NCI-H1436 treated with DMSO at 0.1 percent for 48 hours (cell line): Measurements from ENCODE around the gene TSPAN11.
"Not testable (repeated sequence)": the region's sequence is repeated elsewhere in the genome, so short reads cannot be mapped to it uniquely, and the experiment has no call there.

Source experiments
- DNase-seq: peaks from one replicate; lab custom pipeline; 2025; lab: John Stamatoyannopoulos, UW

Gene TSPAN11

DNA sequence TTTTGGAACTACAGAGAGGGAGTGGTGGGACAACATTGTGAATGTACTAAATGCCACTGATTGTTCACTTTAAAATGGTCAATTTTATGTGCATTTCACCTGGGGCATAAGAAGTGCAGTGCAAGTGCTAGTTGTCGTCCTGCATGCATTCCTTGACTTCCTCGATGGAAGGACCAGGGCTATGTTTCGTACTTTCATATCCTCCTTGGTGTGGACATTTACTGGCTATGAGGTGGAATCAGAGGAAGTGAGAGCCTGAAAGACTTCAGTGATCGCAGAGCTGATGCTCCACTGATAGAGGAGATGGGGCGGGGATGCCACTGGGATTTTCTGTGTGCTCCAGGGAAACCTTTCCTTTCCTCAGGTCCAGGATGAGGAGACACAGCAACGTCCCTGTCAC is 93.0 kb downstream of the TSPAN11 start:
- no peak for DNase-seq

DNA sequence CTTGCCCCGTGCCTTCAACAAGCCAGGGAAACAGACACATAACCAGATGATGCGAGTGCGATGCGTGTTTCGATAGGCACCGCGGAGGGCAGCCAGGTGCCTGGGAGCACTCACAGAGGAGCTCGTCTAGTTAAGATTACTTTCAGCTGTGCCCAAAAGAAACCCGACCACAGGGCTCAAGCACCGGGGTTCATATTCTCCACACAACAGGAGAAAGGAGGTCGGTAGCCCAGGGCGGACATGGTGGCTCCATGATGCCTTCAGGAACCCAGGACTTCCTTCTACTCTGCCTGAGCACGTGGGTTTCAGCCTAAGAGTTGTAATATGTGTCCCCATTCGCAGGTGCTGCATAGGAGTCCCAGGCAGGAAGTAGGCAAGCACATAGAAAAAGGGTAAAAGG is 93.4 kb downstream of the TSPAN11 start:
- DNase-seq, result no peak

DNA sequence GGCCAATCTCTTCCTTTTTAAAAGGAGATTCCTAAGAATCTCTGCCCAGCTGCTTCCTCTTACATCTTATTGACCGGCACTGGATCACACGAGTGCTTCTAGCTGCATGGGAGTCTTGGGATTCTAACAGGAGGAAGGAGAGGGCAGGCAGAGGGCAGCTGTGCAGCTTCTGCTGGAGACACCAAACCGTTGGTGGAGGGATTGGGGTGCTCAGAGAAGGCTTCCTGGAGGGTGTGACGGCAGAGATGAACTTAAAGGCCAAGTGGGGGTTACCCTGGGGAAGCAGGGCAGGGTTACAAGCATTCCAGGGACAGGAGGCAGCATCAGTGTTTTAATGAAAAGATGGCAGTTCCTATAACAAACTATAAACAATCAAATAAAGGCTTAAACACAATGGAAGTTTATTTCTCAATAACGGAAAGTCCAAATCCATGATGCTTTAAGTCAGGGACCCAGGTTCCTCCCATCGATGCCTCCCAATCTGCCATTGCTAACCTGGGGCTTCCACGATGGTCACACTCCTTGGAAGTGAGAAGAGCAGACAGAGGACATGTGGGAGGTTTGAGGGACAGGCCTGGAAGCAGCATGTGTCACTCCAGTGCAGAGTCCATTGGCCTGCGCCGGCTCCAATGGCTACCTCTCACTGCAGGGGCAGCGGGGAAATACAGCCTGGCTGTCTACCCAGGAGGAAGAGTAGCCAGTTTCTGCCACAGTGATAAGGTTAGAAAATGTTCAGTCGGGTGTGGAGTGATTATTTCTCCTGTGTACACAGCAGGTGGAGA is 94.0 kb downstream of the TSPAN11 start:
- no peak for DNase-seq

DNA sequence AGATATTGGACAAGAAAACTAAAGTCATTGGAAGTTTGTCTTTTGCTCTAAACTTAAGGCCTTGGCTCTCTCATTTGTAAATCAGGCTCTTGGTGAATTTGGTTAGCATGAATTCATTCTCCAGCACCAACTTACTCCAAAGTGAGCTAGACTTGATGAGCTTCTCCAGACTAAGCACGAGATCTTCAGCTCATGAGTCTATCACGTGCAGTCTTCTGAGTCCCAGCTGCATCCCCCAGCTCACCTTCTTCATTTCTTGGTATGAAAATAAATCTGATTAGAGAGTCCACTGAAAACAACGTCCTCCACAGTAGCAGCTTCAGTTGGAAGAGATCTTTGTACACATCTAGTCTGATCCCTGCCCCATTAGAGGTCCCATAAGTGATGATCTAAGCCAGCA is 94.6 kb downstream of the TSPAN11 start:
- DNase-seq, result no peak

DNA sequence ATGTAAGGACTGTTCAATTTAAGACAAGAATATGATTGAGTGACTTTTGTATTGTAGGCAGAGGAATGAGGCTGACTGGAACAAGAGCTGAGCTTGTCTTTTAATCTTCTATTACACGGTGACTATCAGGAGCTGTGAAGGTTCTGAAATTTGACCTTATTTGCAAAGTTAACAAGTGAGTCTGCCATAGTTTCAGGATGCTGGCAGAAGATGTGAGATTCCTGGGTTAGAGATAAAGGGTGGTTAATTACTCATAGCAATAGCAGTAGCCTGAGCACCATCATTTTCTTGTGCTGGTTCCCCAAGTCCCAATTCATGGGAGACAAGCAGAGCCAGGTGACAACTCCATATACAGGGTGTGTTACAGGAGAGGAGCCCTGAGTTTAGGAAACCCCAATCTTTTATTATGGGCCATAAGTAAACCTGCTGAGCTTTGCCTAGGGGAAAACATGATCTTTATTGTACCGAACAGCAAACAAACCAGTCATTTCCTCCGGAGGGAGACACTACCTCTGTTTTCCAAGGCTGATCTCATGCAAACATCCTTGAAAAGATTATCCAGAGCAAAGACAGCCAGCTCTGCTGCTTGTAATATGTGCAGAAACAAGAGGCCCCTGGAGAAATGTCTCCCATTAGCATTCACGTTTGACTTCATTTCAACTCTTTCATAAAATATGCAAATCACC is 95.4 kb downstream of the TSPAN11 start:
- DNase-seq, result no peak

DNA sequence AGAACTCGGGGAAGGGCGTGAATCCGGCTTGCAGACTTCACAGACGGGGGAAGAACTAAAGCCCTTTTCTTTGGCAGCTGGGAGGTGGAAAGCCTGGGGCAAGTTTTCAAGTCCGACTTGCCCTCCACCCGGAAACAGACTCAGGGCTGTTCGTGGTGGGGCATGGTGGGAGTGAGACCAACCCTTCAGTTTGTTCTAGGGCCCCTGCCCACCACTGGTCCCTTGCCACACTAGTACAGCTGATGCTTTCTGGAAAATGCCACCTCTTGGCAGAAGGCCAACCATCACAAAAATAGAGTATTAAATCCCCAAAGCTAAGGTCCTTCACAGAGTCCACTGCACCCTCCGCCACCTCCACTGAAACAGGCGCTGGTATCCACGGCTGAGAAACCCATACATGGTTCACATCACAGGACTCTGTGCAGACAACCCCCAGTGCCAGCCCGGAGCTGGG is 96.8 kb downstream of the TSPAN11 start:
- no peak for DNase-seq

DNA sequence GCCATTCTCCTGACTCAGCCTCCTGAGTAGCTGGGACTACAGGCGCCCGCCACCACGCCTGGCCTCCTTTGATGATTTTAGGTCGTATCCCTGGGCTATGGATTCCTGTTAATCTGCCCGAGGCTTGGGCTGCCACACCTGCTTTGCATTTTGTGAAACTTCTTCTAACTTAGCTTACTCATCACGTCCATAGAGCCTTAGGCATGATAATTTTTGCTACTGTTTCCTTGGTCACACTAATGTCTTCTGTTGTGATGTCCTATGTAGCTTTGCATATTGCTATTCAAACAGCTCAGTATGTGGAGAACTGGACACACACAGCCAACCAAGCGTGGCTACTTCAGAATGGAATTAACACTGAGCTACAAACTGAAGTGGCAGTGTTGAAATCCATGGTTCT is 99.7 kb downstream of the TSPAN11 start:
- DNase-seq, result no peak

DNA sequence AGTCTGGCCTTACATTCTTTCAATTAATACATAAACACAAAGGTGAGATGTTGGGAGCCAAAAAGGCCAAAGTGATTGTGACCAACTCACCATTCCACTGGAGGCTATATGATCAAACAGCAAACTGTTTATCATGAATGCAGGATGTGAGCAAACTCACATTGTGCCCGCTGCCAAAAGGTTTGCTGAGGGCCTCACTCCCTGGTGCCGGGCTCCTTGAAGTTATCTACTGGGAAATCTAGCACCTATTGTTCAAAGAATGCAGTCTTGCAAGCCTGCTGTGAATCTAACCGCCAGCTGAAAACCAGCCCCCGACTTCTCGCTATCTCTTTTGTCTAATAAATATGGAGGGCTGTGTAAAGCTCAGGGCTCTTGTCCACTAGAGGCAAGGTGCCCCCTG is 100.5 kb downstream of the TSPAN11 start:
- not testable (repeated sequence) for DNase-seq

DNA sequence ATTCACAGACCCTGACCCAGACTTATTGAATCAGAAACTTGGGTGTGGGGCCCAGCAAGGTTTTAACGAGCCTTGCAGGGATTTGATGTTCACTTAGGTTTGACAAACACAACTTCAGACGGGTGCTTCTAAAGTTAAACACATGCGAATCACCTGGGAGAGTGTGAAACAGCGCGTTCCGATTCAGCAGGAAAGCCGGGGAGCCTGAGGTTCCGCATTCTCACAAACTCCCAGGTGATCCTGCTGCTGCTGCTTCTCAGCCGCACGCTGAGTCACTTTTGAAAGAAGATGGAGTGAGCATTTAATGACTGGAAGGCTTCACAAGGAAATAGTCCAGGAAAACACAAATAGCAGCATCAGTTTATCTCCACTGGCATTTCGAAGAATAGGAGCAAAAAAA is 102.9 kb downstream of the TSPAN11 start:
- DNase-seq, result no peak

DNA sequence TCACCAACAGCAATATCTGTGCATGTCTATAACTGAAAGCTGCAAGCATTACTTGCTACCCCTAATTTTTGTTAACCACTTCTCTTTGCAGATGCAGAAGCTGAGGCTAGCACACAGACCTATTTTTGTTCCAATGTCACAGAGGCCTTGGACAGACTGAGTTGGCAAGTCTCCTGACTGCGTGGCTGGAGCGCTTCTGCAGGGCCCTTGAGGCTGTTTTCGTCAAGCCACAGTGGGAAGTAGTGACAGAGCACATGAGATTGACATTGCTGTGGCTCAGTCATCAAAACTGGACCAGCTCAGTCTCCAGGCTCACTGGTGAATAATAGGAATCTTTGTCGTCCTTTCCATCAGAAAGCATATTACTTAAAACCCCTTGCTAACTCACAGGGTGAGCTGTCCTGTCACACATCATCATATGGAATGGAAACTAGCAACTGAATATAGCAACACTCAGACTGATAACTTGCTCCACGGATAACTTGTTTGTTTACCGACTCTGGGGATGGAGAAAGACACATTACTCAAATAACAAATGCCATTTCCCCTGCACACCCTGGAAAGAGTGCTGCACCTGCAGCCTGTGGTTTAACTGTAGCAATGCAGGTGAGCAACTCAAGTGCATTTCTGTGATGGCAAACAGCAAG is 103.5 kb downstream of the TSPAN11 start:
- DNase-seq, result no peak

DNA sequence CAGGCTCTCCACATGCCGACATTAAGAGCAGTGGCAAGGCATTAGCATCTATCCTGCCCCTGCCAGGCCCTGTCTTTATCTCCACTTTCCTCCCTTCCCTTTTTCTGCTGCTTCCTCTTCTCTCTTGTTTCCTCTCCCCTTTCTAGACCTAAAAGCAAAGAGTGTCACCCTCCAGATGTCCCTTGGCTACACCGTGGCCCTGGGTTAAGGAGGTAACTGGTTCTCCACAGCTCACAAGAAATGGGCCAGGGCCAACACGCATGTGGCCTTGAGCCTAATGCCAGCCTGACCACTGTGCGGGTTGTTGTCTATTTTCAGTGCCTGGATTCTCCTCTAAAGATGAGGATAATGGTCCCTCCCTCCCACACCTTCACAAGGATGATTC is 105.4 kb downstream of the TSPAN11 start:
- no peak for DNase-seq

DNA sequence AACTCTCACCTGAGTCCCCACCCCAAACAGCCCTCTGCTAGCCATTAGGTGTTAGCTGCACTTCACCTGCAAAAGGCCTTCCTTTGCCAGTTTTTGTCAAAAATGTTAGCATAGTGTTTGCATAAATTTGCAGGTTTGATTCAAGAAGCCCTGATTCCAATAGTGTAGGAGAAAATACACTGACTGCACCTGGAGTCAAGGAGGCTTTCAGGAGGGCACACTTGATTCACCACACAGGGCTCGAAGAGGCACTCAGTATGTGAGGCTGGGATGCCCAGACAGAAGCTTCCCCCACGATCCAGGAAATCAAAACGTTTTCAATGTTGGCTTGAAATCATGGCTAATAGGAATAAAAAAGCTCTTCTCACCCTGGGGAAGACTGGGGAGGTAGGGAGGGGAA is 106.6 kb downstream of the TSPAN11 start:
- DNase-seq, result no peak

DNA sequence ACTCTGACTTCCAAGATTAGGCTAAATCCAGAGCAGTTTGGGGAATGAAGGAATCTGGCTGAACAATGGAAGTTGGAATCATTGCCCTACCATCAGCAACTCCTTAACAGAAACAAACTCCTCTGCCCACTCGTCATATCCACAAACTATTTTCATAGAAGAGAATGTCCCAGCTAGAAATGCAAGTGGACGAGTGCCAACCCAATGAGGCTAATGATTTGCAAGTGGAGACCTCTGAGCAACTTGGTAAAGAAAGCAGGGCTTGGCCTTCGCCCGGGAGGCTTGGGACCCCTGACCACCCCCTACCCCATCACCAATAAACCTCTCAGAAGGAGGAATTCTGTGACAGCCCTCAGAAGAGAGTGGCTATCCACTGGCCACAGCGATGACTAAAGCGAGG is 107.1 kb downstream of the TSPAN11 start:
- DNase-seq, result no peak

DNA sequence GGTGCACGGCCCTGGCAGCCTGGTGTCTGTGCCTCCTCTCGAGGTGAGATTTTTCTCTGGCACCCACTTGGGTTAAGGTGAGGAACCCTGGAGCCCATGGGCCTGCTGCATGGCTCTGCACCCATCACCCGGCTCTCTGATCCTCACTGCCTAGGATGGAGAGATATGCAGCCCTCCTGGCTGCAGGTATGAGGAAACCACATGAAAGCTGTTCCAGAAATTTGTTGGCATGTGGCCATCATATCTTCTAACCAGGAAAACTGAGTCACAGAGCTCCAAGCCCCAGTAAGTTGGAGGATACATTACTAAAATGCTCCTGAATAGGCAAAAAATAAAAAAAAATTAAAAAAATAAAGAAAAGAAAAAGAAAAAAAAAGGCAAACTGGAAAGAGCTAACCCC is 107.8 kb downstream of the TSPAN11 start:
- DNase-seq, result no peak

DNA sequence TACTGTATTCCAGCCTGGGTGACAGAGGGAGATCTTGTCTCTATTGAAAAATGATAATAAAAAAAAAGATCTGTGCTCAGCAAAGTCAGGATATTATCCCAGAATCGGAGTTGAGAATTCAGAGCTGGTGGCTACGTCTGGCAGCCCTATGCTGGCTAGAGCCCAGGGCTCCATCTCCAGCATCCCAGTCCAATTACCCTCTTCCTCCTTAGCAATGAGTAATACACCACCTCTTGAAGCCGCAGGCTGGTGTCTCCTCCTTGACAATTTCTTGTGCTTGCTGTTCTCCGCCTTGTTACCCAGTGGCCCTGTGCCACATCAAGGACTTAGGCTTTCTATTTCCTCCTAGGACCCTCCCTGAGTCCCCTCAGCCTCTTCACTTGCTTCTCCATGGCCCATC is 108.7 kb downstream of the TSPAN11 start:
- DNase-seq, result no peak

DNA sequence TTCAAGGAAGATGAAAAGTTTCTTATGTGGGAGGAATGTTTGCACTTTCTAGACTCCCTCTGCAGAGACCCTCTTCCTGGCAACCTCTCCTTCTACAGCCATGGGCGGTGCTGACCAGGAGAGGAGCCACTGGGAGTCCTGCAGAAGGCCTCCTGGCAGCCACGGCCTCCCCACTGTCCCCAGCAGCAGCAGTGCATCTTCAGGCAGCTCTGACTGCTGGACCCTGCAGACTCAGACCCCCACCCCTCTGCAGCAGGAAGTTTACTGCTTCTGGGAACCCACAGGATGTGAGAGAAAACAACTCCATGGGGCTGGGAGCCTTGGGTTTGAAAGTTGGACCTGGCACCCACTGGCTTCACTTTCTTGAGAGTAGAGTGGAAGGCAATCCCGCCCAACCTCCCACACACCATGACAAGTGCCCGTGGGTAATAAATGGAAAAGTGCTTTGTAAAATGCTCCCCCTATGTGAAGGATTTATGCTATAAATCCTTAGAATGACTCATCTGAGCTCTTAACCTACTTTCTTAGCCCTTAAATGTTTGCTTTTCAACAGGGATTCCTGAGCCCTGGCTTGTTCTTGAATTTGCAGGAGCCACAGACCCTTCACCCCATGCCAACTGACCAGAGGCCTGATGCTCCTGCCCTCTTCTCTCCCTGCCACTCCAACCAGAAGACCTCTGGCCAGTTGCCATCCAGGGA is 109.6 kb downstream of the TSPAN11 start:
- no peak for DNase-seq

DNA sequence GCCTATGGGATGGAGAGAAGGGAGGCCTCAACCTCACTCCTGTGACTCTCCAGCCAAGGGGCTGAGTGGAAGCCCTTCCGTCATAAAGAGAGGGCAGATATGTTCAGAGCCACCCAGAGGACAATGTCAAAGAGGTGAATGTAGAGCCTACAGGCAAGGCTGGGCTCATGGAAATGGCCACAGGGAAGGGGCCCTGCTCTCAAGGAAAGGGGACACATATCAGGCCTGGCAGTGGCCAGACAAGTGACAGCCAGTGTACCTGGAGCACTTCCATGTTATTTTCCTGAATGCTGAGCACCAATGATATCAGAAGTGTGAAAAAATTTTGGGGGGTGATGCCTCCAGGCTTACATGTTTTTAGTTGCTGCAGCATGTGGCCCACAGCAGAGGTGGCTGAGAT is 110.5 kb downstream of the TSPAN11 start:
- no peak for DNase-seq

DNA sequence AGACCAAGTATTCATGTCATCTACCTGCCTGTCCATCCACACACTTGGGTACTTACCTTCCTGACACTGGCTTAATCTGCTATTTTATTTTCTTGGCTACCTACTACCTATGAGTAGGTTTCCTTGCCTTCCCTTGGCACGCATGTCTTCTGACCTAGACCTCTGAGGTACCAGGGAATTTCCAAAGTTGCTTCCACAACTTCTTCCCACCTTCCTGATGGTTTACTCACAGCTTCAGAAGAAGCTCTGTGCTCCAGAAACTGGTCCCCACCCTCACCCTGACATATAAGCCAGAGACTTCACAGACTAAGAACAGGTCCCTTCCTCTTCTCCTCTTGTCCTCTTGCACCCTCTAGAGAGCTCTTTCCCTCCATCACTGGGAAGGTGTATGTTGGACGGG is 111.4 kb downstream of the TSPAN11 start:
- no peak for DNase-seq

DNA sequence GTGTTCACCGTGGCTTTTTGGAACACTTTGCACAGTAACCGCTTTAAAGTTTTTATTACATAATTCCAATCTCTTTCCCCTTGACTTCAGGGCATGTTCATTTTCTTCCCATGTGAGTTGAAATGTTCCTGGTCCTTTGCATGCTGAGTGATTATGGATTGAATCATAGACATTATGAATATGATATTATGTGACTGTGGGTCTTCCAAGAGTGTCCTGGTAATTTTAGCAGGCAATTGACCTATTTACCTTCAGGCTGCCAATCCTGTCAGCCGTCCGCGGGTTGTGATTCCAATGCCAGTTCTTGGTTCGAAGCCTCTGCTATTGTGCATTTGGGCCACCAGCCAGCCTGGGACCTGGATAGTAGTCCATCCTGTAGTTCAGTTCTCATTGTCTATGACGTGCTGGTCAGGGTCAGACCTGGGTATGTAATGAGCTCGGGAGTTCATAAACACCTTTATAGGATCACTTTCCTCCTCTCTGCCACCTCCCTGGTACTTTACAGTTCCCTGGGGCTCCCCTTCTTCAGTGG is 114.6 kb downstream of the TSPAN11 start:
- no peak for DNase-seq
